G401.6 (cell line): Measurements from ENCODE around the gene ADGRD1.

Source experiments
- FAIRE-seq: peaks from 2 replicates; lab custom pipeline; 2012; peaks lifted over from hg19 to GRCh38; lab: Jason Lieb, UNC

Gene ADGRD1

GRCh38 chr12:131025939-131026702 is 72.4 kb downstream of the ADGRD1 start:
- no peak for FAIRE-seq

- no peak for FAIRE-seq
Measured at GRCh38 chr12:131026754-131027153, 73.0 kb downstream of the ADGRD1 start.

- FAIRE-seq, result no peak
Measured at GRCh38 chr12:131027264-131027663, 73.6 kb downstream of the ADGRD1 start.

- FAIRE-seq, result no peak
Measured at GRCh38 chr12:131027876-131028586, 74.3 kb downstream of the ADGRD1 start.

- FAIRE-seq, result no peak
Measured at GRCh38 chr12:131028587-131029338, 75.1 kb downstream of the ADGRD1 start.

- FAIRE-seq, result no peak
Measured at GRCh38 chr12:131030472-131031328, 77.0 kb downstream of the ADGRD1 start.

GRCh38 chr12:131032082-131032750 is 78.5 kb downstream of the ADGRD1 start:
- no peak for FAIRE-seq

GRCh38 chr12:131033486-131033885 is 79.8 kb downstream of the ADGRD1 start:
- no peak for FAIRE-seq

- no peak for FAIRE-seq
Measured at GRCh38 chr12:131033886-131034482, 80.3 kb downstream of the ADGRD1 start.

GRCh38 chr12:131034631-131035244 is 81.0 kb downstream of the ADGRD1 start:
- no peak for FAIRE-seq

- no peak for FAIRE-seq
Measured at GRCh38 chr12:131035245-131035681, 81.6 kb downstream of the ADGRD1 start.

- no peak for FAIRE-seq
Measured at GRCh38 chr12:131038159-131038558, 84.5 kb downstream of the ADGRD1 start.

GRCh38 chr12:131038961-131039950 is 85.5 kb downstream of the ADGRD1 start:
- FAIRE-seq, result no peak

- no peak for FAIRE-seq
Measured at GRCh38 chr12:131040491-131040890, 86.8 kb downstream of the ADGRD1 start.

GRCh38 chr12:131041216-131041967 is 87.7 kb downstream of the ADGRD1 start:
- FAIRE-seq, result no peak

GRCh38 chr12:131041968-131042833 is 88.5 kb downstream of the ADGRD1 start:
- no peak for FAIRE-seq

GRCh38 chr12:131042834-131043245 is 89.1 kb downstream of the ADGRD1 start:
- FAIRE-seq, result no peak
